Suprapubic skin (tissue), 4 donors: ENCODE results near the gene PLA2G4E. TPM values are rescaled to one million over a fixed set of nuclear protein-coding genes. Genes with fewer than 3 reads are reported as not detected.

ENCODE experiments used
- DNase-seq, 2 donors: peaks; one replicate each; pipeline ENCODE4 v3.0.0-alpha.2; 2019; ENCODE audit warnings: low spot score in 2 of 2
- H3K27ac ChIP-seq: fragments of 200-600 bp; sonication (generic); one replicate; pipeline ENCODE4 v1.5.1; 2019
- H3K27me3 ChIP-seq: fragments of 200-600 bp; sonication (generic); one replicate; pipeline ENCODE4 v1.5.1; 2019
- H3K36me3 ChIP-seq: fragments of 200-600 bp; sonication (generic); one replicate; pipeline ENCODE4 v1.5.1; 2019
- H3K4me1 ChIP-seq: fragments of 200-600 bp; sonication (generic); one replicate; pipeline ENCODE4 v1.5.1; 2019
- H3K4me3 ChIP-seq: fragments of 200-600 bp; sonication (generic); one replicate; pipeline ENCODE4 v1.5.1; 2019; ENCODE audit warnings: mild to moderate bottlenecking
- H3K9me3 ChIP-seq: fragments of 200-600 bp; sonication (generic); one replicate; pipeline ENCODE4 v1.5.1; 2019
- EP300 ChIP-seq: sonication (generic); formaldehyde crosslinking; IDR thresholded peaks from one replicate; pipeline ENCODE4 v1.6.1; 2017; ENCODE audit warnings: antibody characterized with exemption
- POLR2A ChIP-seq, 2 donors: fragments of 450-650 bp; IDR thresholded peaks; one replicate each; pipeline ENCODE4 v1.6.1; 2017; ENCODE audit warnings: antibody characterized with exemption in 2 of 2, mild to moderate bottlenecking in 2 of 2, moderate library complexity in 2 of 2
- POLR2AphosphoS5 ChIP-seq, 3 donors: sonication (generic); formaldehyde crosslinking; IDR thresholded peaks; one replicate each; pipeline ENCODE4 v1.6.1; 2017; ENCODE audit warnings: antibody characterized with exemption in 3 of 3
- WGBS: methylation state at CpG from one replicate; pipeline ENCODE4 v1.1.5; 2018; 5-methylcytosine and 5-hydroxymethylcytosine counted together
- total RNA-seq, 4 donors: library from RNA; depleted of rRNA; stranded (reverse); fragments of >200 nt; gene quantifications; one replicate each; pipeline ENCODE4 v1.1.0, GENCODE V29; 2016
- TF ChIP-seq, protein P1 (sequence below), 2 donors: fragments of 200-600 bp in 1 of 2; fragments of 450-650 bp in 1 of 2; sonication (generic) in 1 of 2; IDR thresholded peaks; one replicate each; pipeline ENCODE4 v1.5.1; 2016 to 2019; ENCODE audit warnings: antibody characterized with exemption in 2 of 2, mild to moderate bottlenecking in 1 of 2, moderate library complexity in 1 of 2

Gene PLA2G4E
- total RNA-seq, 4 donors from 2014 or later: 47.9 to 129 (median 60.9) TPM

GRCh38 chr15:42068601-42069000 is 47.8 kb upstream of the PLA2G4E start:
- WGBS: 100% methylated on average over 1 of the region's 14 CpGs
- H3K27me3 ChIP-seq: no peaks in the 10 kb centered on the region
- no peak overlapping the region for H3K4me3 ChIP-seq
- no peaks in the 10 kb centered on the region for H3K36me3 ChIP-seq
- TF ChIP-seq EP300 (no peak), POLR2A (IDR thresholded peaks at IDR 0.05) (no peak), POLR2AphosphoS5 (IDR thresholded peaks at IDR 0.05) (no peak)
- TF ChIP-seq, protein P1, sequence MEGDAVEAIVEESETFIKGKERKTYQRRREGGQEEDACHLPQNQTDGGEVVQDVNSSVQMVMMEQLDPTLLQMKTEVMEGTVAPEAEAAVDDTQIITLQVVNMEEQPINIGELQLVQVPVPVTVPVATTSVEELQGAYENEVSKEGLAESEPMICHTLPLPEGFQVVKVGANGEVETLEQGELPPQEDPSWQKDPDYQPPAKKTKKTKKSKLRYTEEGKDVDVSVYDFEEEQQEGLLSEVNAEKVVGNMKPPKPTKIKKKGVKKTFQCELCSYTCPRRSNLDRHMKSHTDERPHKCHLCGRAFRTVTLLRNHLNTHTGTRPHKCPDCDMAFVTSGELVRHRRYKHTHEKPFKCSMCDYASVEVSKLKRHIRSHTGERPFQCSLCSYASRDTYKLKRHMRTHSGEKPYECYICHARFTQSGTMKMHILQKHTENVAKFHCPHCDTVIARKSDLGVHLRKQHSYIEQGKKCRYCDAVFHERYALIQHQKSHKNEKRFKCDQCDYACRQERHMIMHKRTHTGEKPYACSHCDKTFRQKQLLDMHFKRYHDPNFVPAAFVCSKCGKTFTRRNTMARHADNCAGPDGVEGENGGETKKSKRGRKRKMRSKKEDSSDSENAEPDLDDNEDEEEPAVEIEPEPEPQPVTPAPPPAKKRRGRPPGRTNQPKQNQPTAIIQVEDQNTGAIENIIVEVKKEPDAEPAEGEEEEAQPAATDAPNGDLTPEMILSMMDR (IDR thresholded peaks at IDR 0.05): no peak
- no peaks in the 10 kb centered on the region for H3K9me3 ChIP-seq
- DNase-seq: peak; percentile 52 to 78
- no peak overlapping the region for H3K27ac ChIP-seq
- peaks cover 10% of the 10 kb centered on the region for H3K4me1 ChIP-seq

DNA sequence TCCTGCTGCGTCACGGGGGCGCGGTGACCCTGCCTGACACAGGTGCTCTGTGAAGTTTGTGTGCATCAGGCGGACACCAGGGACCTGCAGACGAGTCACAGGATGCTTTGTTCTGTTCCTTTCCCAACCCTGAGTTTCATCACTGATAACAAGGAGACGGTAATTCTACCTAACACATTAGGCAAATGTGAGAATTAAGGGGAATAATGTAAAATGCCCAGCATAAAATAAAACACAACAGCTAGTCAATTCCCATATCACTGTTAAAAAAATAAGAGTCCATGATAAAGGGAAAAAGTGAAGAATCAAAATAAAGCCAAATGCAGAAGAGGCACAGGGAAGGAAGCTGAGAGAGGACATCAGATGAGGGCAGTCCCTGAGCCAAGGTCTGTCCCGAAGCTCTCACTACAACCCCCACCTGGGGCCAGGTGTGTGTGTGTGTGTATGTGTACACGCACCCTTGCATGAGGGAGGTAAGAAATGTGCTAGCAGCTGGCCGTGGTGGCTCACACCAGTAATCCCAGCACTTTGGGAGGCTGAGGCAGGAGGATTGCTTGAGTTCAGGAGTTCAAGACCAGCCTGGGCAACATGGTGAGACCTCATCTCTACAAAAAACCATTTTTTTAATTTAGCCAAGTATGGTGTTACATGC is 46.0 kb upstream of the PLA2G4E start:
- no peak overlapping the region for H3K4me3 ChIP-seq
- H3K27ac ChIP-seq: no peak overlapping the region
- no peaks in the 10 kb centered on the region for H3K27me3 ChIP-seq
- peaks cover 10% of the 10 kb centered on the region for H3K4me1 ChIP-seq
- DNase-seq: peak; percentile 35 to 59
- no peaks in the 10 kb centered on the region for H3K9me3 ChIP-seq
- TF ChIP-seq POLR2AphosphoS5 (IDR thresholded peaks at IDR 0.05) (no peak), EP300 (no peak), POLR2A (IDR thresholded peaks at IDR 0.05) (no peak)
- TF ChIP-seq, protein P1 (IDR thresholded peaks at IDR 0.05): no peak
- no peaks in the 10 kb centered on the region for H3K36me3 ChIP-seq
- 45% methylated on average over 9 of the region's 10 CpGs for WGBS

- Histone ChIP-seq H3K36me3 (no peaks in the 10 kb centered on the region), H3K4me3 (no peak overlapping the region), H3K9me3 (no peaks in the 10 kb centered on the region), H3K27me3 (no peaks in the 10 kb centered on the region), H3K27ac (no peak overlapping the region), H3K4me1 (peaks cover 10% of the 10 kb centered on the region)
- DNase-seq: peak in 1 of 2 donors; percentile 46
- WGBS: 54% methylated on average over 7 of the region's 7 CpGs
- TF ChIP-seq, protein P1 (IDR thresholded peaks at IDR 0.05): no peak
- TF ChIP-seq POLR2AphosphoS5 (IDR thresholded peaks at IDR 0.05): no peak
- no peak for TF ChIP-seq EP300
- no peak for TF ChIP-seq POLR2A (IDR thresholded peaks at IDR 0.05)
Measured at GRCh38 chr15:42065468-42065867, 44.6 kb upstream of the PLA2G4E start.

GRCh38 chr15:42065033-42065432 is 44.2 kb upstream of the PLA2G4E start:
- Histone ChIP-seq H3K27ac (no peak overlapping the region), H3K36me3 (no peaks in the 10 kb centered on the region), H3K27me3 (no peaks in the 10 kb centered on the region), H3K4me1 (peaks cover 12% of the 10 kb centered on the region), H3K9me3 (no peaks in the 10 kb centered on the region), H3K4me3 (no peak overlapping the region)
- WGBS: 53% methylated on average over 5 of the region's 7 CpGs
- TF ChIP-seq, protein P1 (IDR thresholded peaks at IDR 0.05): no peak
- TF ChIP-seq EP300 (no peak), POLR2AphosphoS5 (IDR thresholded peaks at IDR 0.05) (no peak), POLR2A (IDR thresholded peaks at IDR 0.05) (no peak)
- DNase-seq: peak; percentile 53 to 74

DNA sequence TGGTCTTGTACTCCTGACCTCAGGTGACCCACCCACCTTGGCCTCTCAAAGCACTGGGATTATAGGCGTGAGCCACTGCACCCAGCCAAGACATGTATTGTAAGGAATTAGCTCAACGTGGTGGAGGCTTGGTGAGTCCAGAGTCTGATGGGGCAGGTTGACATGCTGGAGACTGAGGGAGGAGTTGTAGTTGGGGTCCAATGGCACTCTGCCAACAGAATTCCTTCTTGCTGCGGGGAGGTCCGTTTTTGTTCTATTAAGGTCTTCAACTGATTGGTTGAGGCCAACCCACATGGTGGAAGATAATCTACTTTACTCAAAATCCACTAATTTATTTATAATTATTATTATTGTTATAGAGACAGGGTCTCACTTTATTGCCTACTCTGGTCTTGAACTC is 43.4 kb upstream of the PLA2G4E start:
- no peaks in the 10 kb centered on the region for H3K9me3 ChIP-seq
- no peak overlapping the region for H3K4me3 ChIP-seq
- 78% methylated on average over 4 of the region's 4 CpGs for WGBS
- TF ChIP-seq POLR2AphosphoS5 (IDR thresholded peaks at IDR 0.05) (no peak), POLR2A (IDR thresholded peaks at IDR 0.05) (no peak), EP300 (no peak)
- TF ChIP-seq, protein P1 (IDR thresholded peaks at IDR 0.05): no peak
- H3K27ac ChIP-seq: no peak overlapping the region
- no peaks in the 10 kb centered on the region for H3K27me3 ChIP-seq
- DNase-seq: peak in 1 of 2 donors; percentile 56
- H3K36me3 ChIP-seq: no peaks in the 10 kb centered on the region
- peaks cover 14% of the 10 kb centered on the region for H3K4me1 ChIP-seq
